GM12873 (cell line): ENCODE data around the gene CHRNA3.

ENCODE experiments used
- TF ChIP-seq, protein P1 (sequence below): IDR thresholded peaks from 2 replicates; pipeline ENCODE4 v1.5.1; 2012; ENCODE audit warnings: low read depth, mild to moderate bottlenecking, moderate library complexity, low read length, control low read depth; ENCODE audit not compliant: insufficient read depth; ENCODE audit errors: missing control alignments

Gene CHRNA3

DNA sequence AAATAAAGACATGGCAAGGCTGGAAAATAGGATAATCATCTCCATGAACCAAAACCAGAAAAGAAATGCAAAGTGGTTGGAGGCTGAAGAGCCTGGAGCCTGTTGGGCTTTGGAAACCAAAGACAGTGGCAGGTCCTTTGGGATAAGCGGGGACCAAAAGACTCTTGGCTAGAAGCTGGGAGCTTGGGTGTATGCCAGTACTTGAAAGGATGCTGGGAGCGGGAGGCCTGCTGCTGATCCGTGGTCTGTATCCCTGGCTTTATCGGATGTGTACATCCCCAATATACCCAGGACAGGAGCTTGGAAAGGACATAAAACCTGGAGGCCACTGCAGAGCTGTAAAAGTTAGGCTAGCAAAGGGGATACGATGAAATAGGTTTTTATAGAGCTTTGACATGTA lies 21.5 kb upstream of the CHRNA3 start:
- TF ChIP-seq, protein P1, sequence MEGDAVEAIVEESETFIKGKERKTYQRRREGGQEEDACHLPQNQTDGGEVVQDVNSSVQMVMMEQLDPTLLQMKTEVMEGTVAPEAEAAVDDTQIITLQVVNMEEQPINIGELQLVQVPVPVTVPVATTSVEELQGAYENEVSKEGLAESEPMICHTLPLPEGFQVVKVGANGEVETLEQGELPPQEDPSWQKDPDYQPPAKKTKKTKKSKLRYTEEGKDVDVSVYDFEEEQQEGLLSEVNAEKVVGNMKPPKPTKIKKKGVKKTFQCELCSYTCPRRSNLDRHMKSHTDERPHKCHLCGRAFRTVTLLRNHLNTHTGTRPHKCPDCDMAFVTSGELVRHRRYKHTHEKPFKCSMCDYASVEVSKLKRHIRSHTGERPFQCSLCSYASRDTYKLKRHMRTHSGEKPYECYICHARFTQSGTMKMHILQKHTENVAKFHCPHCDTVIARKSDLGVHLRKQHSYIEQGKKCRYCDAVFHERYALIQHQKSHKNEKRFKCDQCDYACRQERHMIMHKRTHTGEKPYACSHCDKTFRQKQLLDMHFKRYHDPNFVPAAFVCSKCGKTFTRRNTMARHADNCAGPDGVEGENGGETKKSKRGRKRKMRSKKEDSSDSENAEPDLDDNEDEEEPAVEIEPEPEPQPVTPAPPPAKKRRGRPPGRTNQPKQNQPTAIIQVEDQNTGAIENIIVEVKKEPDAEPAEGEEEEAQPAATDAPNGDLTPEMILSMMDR, result no peak

DNA sequence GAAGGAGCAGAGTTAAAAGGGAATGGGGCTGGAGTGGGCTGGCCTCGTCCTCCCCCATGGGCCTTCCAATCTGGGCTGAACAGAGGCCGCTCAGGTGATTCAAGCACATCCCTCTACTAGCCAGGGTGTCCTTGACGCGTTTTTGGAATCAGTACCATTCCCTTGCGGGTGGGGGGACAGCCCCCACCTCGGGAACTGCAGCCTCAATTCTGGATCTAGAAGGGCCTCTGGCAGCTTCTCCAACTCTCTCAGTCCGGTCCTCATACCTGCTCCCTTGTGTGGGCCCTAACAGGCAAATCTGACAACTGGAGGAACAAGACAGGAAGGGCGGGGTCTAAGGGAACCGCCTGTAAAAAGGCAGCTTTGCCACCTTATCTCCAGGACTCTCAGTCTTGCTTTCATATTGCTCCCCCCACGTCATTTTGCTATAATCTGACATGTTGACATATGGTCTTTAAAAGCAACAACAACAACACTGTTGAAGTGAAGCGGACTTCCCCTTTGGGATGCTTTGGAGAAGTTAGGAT lies 21.0 kb upstream of the CHRNA3 start:
- TF ChIP-seq, protein P1, result no peak

DNA sequence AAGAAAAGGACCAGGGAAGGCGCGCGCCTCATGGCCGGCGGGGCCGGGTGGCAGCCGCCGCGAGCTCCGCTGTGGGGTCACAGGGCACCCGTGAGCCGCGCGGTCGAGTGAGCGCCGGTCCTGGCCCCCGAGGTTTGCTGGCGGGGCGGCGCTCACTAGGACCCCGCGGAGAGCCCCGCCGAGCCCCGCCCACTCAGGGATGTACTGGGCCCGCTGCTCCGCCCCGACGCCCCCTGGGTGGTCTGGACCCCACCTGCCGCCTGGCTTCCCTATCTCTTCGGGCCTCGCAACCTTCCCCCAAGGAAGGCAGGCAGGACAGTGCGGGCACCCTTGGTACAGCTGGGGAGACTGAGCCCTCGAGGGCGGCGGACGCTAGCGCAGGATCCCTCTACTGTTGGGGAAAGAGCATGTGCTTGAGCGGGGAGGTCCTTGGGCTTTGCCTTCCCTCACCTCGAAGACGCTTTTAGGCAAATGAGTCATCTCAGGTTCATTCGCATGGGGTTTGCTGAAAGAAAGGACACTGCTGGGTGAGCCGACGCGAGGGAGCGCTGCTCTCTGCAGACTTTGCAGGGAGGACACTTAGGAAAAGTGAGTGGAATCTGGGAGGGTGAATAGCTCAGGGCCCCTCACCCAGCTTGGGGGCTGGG lies 20.4 kb upstream of the CHRNA3 start, which contains the start of gene CHRNB4:
CHRNB4 (minus strand) TSS at position 109 of the 647 bp plus-strand sequence; CDS start at position 32, 77 bp downstream.
- TF ChIP-seq, protein P1, result no peak

DNA sequence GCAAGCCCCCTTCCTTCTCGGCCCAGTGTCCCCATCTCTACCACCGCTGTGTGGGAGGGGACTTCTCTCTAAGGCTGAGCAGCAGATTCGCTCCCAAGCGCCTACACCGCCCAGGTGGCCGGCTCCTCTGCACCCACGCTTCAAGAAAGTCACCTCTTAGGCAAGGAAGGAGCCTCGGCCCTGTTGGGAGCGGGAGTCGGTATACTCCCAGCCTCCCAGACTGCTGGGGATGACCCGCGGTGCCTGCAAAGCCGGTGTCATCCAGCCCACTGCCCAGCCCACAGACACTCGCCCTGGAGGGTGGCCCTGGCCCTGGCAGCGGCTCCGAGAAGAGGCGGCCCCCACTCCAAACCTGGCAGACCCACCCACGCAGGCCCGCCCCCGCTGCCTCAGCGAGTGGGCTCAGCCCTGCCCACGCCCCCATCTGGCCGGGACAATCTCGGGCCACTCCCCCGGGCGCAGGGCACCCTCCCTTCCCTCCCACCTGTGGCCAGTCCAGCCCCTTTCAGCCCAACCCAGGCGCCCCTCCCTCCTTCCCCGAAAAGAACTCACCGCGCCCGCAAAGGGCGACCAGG lies 19.8 kb upstream of the CHRNA3 start:
- TF ChIP-seq, protein P1, result no peak

DNA sequence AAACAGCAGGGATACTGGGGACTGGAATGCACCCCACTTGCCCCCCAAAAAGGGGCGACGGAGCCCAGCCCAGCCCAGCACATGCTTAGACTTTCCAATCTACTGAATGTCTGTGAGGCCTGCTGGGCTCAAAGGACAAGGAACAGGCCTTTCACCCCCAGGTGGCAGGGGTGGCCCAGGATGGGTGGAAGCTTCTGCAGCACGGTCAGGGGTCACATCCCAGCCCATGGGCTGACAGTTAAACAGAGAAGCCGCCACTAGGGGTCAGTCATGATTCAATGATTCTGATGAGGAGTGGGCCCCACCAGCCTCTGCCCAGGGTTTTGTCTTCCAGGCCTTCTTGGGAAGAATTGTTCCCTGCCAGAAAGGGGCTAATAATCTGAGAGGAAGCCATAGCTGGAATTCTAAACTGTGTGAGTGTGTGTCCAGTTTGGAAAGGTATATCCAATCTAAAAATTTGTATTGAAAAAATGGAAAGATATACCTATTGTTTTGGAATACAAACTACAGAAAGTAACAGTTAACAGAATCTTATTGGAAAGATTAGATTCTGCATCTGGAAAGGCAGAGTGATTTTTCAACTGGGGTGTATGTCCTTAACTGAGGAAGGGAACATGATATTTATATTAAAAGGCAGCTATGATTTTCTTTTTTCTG lies 18.0 kb upstream of the CHRNA3 start:
- TF ChIP-seq, protein P1, result peak; percentile 70

DNA sequence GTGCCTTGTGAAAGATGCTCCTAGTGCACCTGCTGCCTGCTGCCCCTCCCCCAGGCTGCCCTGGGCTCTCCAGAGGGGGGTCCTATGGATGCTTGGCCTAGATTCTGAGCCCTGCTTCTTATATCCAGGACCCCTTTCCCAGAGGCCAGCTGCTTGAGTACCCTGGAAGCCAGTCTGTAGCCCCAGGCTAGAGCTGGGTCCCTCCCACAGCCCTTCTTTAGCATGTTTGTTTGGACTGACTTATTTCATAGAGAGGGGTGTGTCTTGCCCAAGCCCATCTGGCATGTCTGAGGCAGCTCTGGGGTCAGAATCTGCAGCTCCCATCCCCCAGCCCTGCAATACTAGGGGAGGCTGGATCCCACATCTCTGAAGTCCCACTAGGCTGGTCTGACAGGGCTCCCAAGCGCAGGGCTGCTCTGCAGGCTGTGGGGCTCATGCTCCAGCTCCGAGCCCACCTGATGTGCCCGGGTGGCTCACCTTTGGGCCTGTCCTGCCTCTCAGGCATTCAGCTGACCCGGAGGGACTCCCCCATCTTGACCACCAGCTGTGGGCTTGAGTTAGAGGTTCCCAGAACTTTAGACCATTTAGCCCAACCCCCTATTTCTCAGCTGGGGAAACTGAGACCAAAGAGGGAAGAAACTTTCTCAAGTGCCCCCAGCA lies 17.1 kb upstream of the CHRNA3 start:
- TF ChIP-seq, protein P1, result no peak
